Neutrophil (primary cell): ENCODE measurements around the gene RAB15.

ENCODE experiments used
- H3K27ac ChIP-seq: fragments of 200-600 bp; sonication (generic); 2 replicates; pipeline ENCODE4 v1.5.1; 2016; ENCODE audit warnings: mild to moderate bottlenecking, moderate library complexity
- H3K27me3 ChIP-seq: fragments of 200-600 bp; sonication (generic); 2 replicates; pipeline ENCODE4 v1.6.0; 2016; ENCODE audit warnings: mild to moderate bottlenecking
- H3K36me3 ChIP-seq: fragments of 200-600 bp; sonication (generic); 2 replicates; pipeline ENCODE4 v1.5.1; 2017
- H3K4me1 ChIP-seq, 2 experiments: fragments of 200-600 bp in 1 of 2; sonication (generic) in 1 of 2; 1 replicate in 1 of 2; 2 replicates in 1 of 2; pipeline versions ENCODE4 v1.5.1 to v1.6.1; 2013 to 2016; ENCODE audit warnings: low read depth in 1 of 2, low read length in 1 of 2, mild to moderate bottlenecking in 1 of 2, moderate library complexity in 1 of 2; ENCODE audit not compliant: control insufficient read depth in 1 of 2, insufficient read depth in 1 of 2
- H3K4me3 ChIP-seq, 2 experiments: fragments of 200-600 bp in 1 of 2; sonication (generic) in 1 of 2; 1 replicate in 1 of 2; 2 replicates in 1 of 2; pipeline ENCODE4 v1.5.1; 2013 to 2016; ENCODE audit warnings: low read depth in 1 of 2, low read length in 1 of 2, mild to moderate bottlenecking in 1 of 2, moderate library complexity in 1 of 2
- H3K9me3 ChIP-seq: fragments of 200-600 bp; sonication (generic); 2 replicates; pipeline ENCODE4 v1.5.1; 2016
- CTCF ChIP-seq: fragments of 200-600 bp; sonication (generic); IDR thresholded peaks from 2 replicates; pipeline ENCODE4 v1.5.1; 2016; ENCODE audit warnings: antibody characterized with exemption

The RAB15 gene

GRCh38 chr14:64946310-64947045 lies 25.7 kb downstream of the RAB15 start:
- no peak for TF ChIP-seq CTCF
- Histone ChIP-seq H3K27me3 (no peaks in the 10 kb centered on the region), H3K27ac (peak overlapping the region; percentile 56), H3K36me3 (peaks cover 19% of the 10 kb centered on the region), H3K9me3 (no peaks in the 10 kb centered on the region), H3K4me1 (peaks cover 33 to 49% of the 10 kb centered on the region in 2 experiments), H3K4me3 (no peak overlapping the region)

- Histone ChIP-seq H3K36me3 (peaks cover 27% of the 10 kb centered on the region), H3K4me1 (peaks cover 33 to 53% of the 10 kb centered on the region in 2 experiments)
Observed at GRCh38 chr14:64945431-64946178, 26.5 kb downstream of the RAB15 start.

GRCh38 chr14:64944861-64945260 lies 27.3 kb downstream of the RAB15 start:
- H3K36me3 ChIP-seq, result peaks cover 33% of the 10 kb centered on the region
- no peaks in the 10 kb centered on the region for H3K27me3 ChIP-seq
- H3K27ac ChIP-seq, result no peak overlapping the region
- no peak for TF ChIP-seq CTCF
- peaks cover 33 to 59% of the 10 kb centered on the region in 2 experiments for H3K4me1 ChIP-seq
- H3K4me3 ChIP-seq, result no peak overlapping the region
- no peaks in the 10 kb centered on the region for H3K9me3 ChIP-seq

More at GRCh38 chr14:64945431-64946178, 26.5 kb downstream of the RAB15 start:
- H3K27me3 ChIP-seq, result no peaks in the 10 kb centered on the region
- no peak overlapping the region for H3K4me3 ChIP-seq
- TF ChIP-seq CTCF, result no peak
- H3K9me3 ChIP-seq, result no peaks in the 10 kb centered on the region
- no peak overlapping the region for H3K27ac ChIP-seq

- H3K9me3 ChIP-seq, result no peaks in the 10 kb centered on the region
- peaks cover 33 to 59% of the 10 kb centered on the region in 2 experiments for H3K4me1 ChIP-seq
- TF ChIP-seq CTCF, result no peak
- H3K27me3 ChIP-seq, result no peaks in the 10 kb centered on the region
- H3K36me3 ChIP-seq, result peaks cover 41% of the 10 kb centered on the region
- H3K4me3 ChIP-seq, result no peak overlapping the region
- H3K27ac ChIP-seq, result peak overlapping the region; percentile 58
Observed at GRCh38 chr14:64944041-64944440, 28.1 kb downstream of the RAB15 start.

GRCh38 chr14:64943556-64943955 lies 28.6 kb downstream of the RAB15 start:
- TF ChIP-seq CTCF, result no peak
- Histone ChIP-seq H3K27ac (peak overlapping the region; percentile 58), H3K4me1 (peaks cover 33 to 59% of the 10 kb centered on the region in 2 experiments), H3K36me3 (peaks cover 41% of the 10 kb centered on the region), H3K9me3 (no peaks in the 10 kb centered on the region), H3K4me3 (no peak overlapping the region), H3K27me3 (no peaks in the 10 kb centered on the region)
